Measurements from ENCODE around the gene TTC17. TPM values are rescaled to one million over a fixed set of nuclear protein-coding genes. Genes with fewer than 3 reads are reported as not detected.

TTC17 gene
- total and polyA plus RNA-seq, 2 of the 8 experiments (the other 6 are each of a cell fraction or from before 2014, with no cell fraction given), result 65.1 to 80.1 TPM

DNA sequence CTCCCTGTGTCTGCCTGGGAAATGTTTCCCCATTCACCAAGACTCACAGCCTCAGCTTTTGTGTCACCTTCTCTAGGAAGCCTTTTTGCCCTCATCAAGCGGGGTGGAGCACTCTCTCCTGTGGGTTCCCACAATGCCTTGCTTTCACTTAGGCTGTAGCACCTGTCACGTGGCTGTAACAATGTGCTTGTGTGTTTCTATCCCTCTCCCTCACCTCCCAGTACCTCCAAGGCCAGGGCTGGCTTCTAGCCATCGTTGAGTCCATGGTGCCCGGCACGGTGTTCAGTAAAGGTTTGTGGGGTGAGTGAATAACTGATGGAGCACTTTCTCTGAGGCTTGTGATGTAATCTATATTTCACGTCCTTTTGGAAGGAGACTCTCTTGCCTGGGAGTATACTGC lies 153.2 kb downstream of the TTC17 start:
- WGBS, 2 experiments (ENCODE audit: extremely low coverage in 1 of 2, insufficient coverage in 1 of 2, insufficient read length in 1 of 2, insufficient replicate concordance in 2 of 2, low coverage in 1 of 2, low lambda C conversion rate in 2 of 2, missing lambda C conversion rate in 1 of 2), result 90% methylated on average over 6 of the region's 6 CpGs; no CpG with 5 or more reads in 1 of the 2 experiments
- POLR2A ChIA-PET (ENCODE audit: partially characterized antibody), result no interaction called here

More for the DNA sequence above, 153.2 kb downstream of the TTC17 start:
- Histone ChIP-seq H3K4me2 (ENCODE audit: insufficient read depth in 1 of 2, low read depth in 2 of 2, low read length in 2 of 2) (no peak overlapping the region), H3K14ac (ENCODE audit: insufficient read length) (no peak overlapping the region), H3K79me1 (ENCODE audit: low read depth, low read length) (no peaks in the 10 kb centered on the region), H3K23me2 (ENCODE audit: low read depth, low read length) (no peaks in the 10 kb centered on the region), H4K91ac (replicated peaks; ENCODE audit: insufficient read length, low read length) (no peak overlapping the region), H3K9me3 (ENCODE audit: insufficient read depth in 2 of 2, low read depth in 1 of 2, low read length in 1 of 2) (no peaks in the 10 kb centered on the region), H4K8ac (ENCODE audit: extremely low read depth, insufficient read depth, low read length) (no peak overlapping the region), H3K9ac (replicated peaks in 1 of 4; ENCODE audit: extremely low read depth in 1 of 4, low read depth in 3 of 4, low read length in 3 of 4) (no peak overlapping the region), H2BK5ac (ENCODE audit: low read depth, low read length) (no peak overlapping the region), H3K36me3 (ENCODE audit: control insufficient read depth in 2 of 4, insufficient read depth in 4 of 4, low read length in 3 of 4) (no peaks in the 10 kb centered on the region), H2BK20ac (ENCODE audit: low read length) (no peak overlapping the region), H3K18ac (ENCODE audit: extremely low read depth, low read length) (no peak overlapping the region), H3K23ac (ENCODE audit: insufficient read length) (no peak overlapping the region), H2BK15ac (ENCODE audit: low read length) (no peak overlapping the region), H3K4me1 (replicated peaks in 1 of 4; ENCODE audit: control insufficient read depth in 3 of 4, insufficient read depth in 4 of 4, low read length in 3 of 4) (peaks cover 0 to 5% (median 0%) of the 10 kb centered on the region in 4 experiments; a peak in 1 of 7 replicates), H2BK120ac (replicated peaks; ENCODE audit: low read depth, low read length) (no peak overlapping the region), H3K27ac (ENCODE audit: low read depth, low read length) (no peak overlapping the region), H2AK5ac (ENCODE audit: low read depth, low read length) (0 out of 2 replicates have a peak overlapping the region, but pooled peaks have one; percentile 39), H2AFZ (ENCODE audit: low read length) (no peak overlapping the region), H4K20me1 (replicated peaks in 1 of 2; ENCODE audit: control insufficient read depth in 1 of 2, insufficient read depth in 2 of 2, low read length in 2 of 2) (no peaks in the 10 kb centered on the region), H3K56ac (replicated peaks; ENCODE audit: insufficient read length, low read depth, low read length) (no peak overlapping the region), H2BK12ac (ENCODE audit: low read depth, low read length) (no peak overlapping the region), H3K79me2 (ENCODE audit: control insufficient read depth in 1 of 2, insufficient read depth in 2 of 2, low read length in 2 of 2) (no peaks in the 10 kb centered on the region; a peak in 1 of 4 replicates), H3K4ac (replicated peaks; ENCODE audit: insufficient read length, low read depth, low read length) (no peak overlapping the region), H3K4me3 (ENCODE audit: extremely low read depth in 1 of 4, insufficient read depth in 2 of 4, low read depth in 3 of 4, low read length in 4 of 4) (no peak overlapping the region), H4K5ac (ENCODE audit: insufficient read length, low read depth, low read length) (no peak overlapping the region), H3K27me3 (replicated peaks in 1 of 4; ENCODE audit: control insufficient read depth in 3 of 4, extremely low read depth in 1 of 4, insufficient read depth in 3 of 4, low read length in 3 of 4) (peaks cover 0 to 4% (median 0%) of the 10 kb centered on the region in 4 experiments; a peak in 1 of 7 replicates)
- TF ChIP-seq NRF1 (IDR thresholded peaks at IDR 0.05; ENCODE audit: low read depth, low read length), result no peak
- TF ChIP-seq GABPA (IDR thresholded peaks at IDR 0.05; ENCODE audit: borderline replicate concordance, insufficient read depth, low read length), result no peak
- no peak for DNase-seq (ENCODE audit: low read depth in 1 of 2, low spot score in 2 of 2)
- CTCF ChIA-PET (ENCODE audit: partially characterized antibody), result interaction anchor here (6.0 to 41.8 kb wide), 2 partner anchors 7 to 57 kb away, joined by 76 to 1064 read pairs; no protein-coding TSS in a partner anchor
- no peak for FAIRE-seq

All from H1 (cell line).